B cell (primary cell): ENCODE data around the gene LILRA6.

Experiments
- CTCF ChIP-seq: fragments of 200-600 bp; IDR thresholded peaks from one replicate; pipeline ENCODE4 v1.8.0; 2022; ENCODE audit warnings: antibody characterized with exemption, mild to moderate bottlenecking
- EZH2 ChIP-seq: IDR thresholded peaks from 2 replicates; pipeline ENCODE4 v1.6.1; 2012; ENCODE audit warnings: borderline replicate concordance, low read depth, mild to moderate bottlenecking, moderate library complexity, low read length; ENCODE audit not compliant: insufficient read depth, poor library complexity, severe bottlenecking

GRCh38 chr19:54196536-54196935 lies 46.1 kb downstream of the LILRA6 start:
- TF ChIP-seq CTCF (no peak), EZH2 (no peak)
